Adrenal gland (tissue), 12 donors: Measurements from ENCODE around the gene ZNF581. TPM values are rescaled to one million over a fixed set of nuclear protein-coding genes. Genes with fewer than 3 reads are reported as not detected.
A peak's percentile ranks its signal among the peaks of the same experiment; 100 is the strongest.

ENCODE experiments used
- DNase-seq, 7 donors: peaks; one replicate each; pipeline ENCODE4 v3.0.0-alpha.2; 2019 to 2020
- H3K27ac ChIP-seq, 5 donors: fragments of 200-600 bp; sonication (generic) in 4 of 5; 1 replicate in 3 of 5; 2 replicates in 2 of 5; pipeline versions ENCODE4 v1.5.1 to v1.8.0; 2016 to 2020; ENCODE audit warnings: mild to moderate bottlenecking in 1 of 5
- H3K27me3 ChIP-seq: fragments of 200-600 bp; 2 replicates; pipeline ENCODE4 v1.8.0; 2021
- H3K36me3 ChIP-seq, 2 donors: fragments of 200-600 bp; replicated peaks in 1 of 2; 1 replicate in 1 of 2; 2 replicates in 1 of 2; pipeline versions ENCODE4 v1.5.1 to v1.8.0; 2018 to 2022
- H3K4me1 ChIP-seq, 2 donors: fragments of 200-600 bp; replicated peaks in 1 of 2; 1 replicate in 1 of 2; 2 replicates in 1 of 2; pipeline versions ENCODE4 v1.5.1 to v1.8.0; 2018 to 2021
- H3K4me3 ChIP-seq, 4 donors: fragments of 200-600 bp; sonication (generic) in 3 of 4; one replicate each; pipeline ENCODE4 v1.5.1; 2016 to 2018
- H3K9me3 ChIP-seq, 3 donors: fragments of 200-600 bp; sonication (generic) in 1 of 3; replicated peaks in 1 of 3; 1 replicate in 2 of 3; 2 replicates in 1 of 3; pipeline versions ENCODE4 v1.5.1 to v1.8.0; 2016 to 2021
- POLR2A ChIP-seq, 2 donors: fragments of 450-650 bp; IDR thresholded peaks; one replicate each; pipeline ENCODE4 v1.6.1; 2017; ENCODE audit warnings: antibody characterized with exemption in 2 of 2, mild to moderate bottlenecking in 2 of 2, moderate library complexity in 1 of 2
- WGBS, 4 donors: extraction: QIAGEN DNeasy Blood & Tissue Kit in 2 of 4; methylation state at CpG; one replicate each; pipeline versions ENCODE4 v1.1.5 to v1.1.7; 2013 to 2017; 5-methylcytosine and 5-hydroxymethylcytosine counted together
- intact Hi-C, 2 donors: fragments of 100-400 bp; cut with DNase I; formaldehyde crosslinking; loops; one replicate each; pipeline versions ENCODE4 v1.14.1 to v1.15.0; 2022 to 2023
- polyA plus RNA-seq, 3 donors: library from polyadenylated mRNA; stranded (reverse); fragments of 200-250 nt in 2 of 3; fragments of 350-450 nt in 1 of 3; fragmentation: Illumina TruSeq in 1 of 3; extraction: RNeasy Lipid Tissue Mini Kit (QIAGEN cat#74804) in 1 of 3; gene quantifications; one replicate each; pipeline ENCODE4 v1.2.3, GENCODE V29; 2013 to 2014
- total RNA-seq, 9 donors: library from RNA; depleted of rRNA in 4 of 9; stranded (reverse); fragments of >200 nt in 4 of 9; fragments of 120-200 nt in 1 of 9; fragmentation: NEBNext Ultra II Directional in 1 of 9; extraction: Animal tissue kit (Norgen Biotek cat#: 25700) in 1 of 9; gene quantifications; one replicate each; pipeline versions ENCODE4 v1.1.0 to v1.2.4, GENCODE V29; 2013 to 2023
- TF ChIP-seq, protein P1 (sequence below), 6 experiments: fragments of 450-650 bp in 4 of 6; fragments of 200-600 bp in 2 of 6; sonication (generic) in 1 of 6; IDR thresholded peaks; 1 replicate in 5 of 6; 2 replicates in 1 of 6; pipeline versions ENCODE4 v1.5.1 to v1.8.0; 2016 to 2021; ENCODE audit warnings: antibody characterized with exemption in 6 of 6, mild to moderate bottlenecking in 2 of 6, moderate library complexity in 1 of 6
- donor health status: healthy with polysubstance abuse.
- donor health status: Bipolar disorder and iron deficiency.
- donor health status: DM: yes; HTN: yes; CAD: no.
- donor health status: DM: no; HTN: no; CAD: no.
- donor health status: DM: no; HTN: no; CAD: no.
- donor health status: DM: yes; HTN: yes; CAD: no.

Gene ZNF581
- total and polyA plus RNA-seq, 12 donors: 8.7 to 55.7 (median 22.7) TPM

DNA sequence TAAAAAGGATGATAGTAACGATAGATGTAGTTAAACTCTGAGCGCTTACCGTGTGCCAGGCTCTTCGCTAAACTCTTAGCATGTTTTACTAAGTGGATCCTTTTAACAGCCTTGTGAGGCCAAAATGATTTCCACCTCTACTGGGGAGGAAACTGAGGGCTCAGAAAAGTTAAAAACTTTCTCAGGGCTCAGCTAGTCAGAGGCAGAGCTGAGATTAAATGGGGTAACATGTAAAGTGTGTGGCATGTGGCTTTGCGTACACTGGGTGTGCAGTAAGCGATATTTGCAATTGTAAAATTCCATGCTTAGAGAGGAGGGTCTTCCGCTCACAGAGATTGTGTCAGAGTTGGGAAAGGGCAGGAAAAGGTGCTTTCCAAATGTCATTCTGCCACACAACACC is 13.1 kb downstream of the ZNF581 start:
- H3K4me1 ChIP-seq: peaks cover 26 to 45% of the 10 kb centered on the region in 2 donors
- H3K27ac ChIP-seq: peak overlapping the region in 1 of 5 donors; percentile 19
- peaks cover 0 to 28% of the 10 kb centered on the region in 2 donors for H3K36me3 ChIP-seq
- H3K4me3 ChIP-seq: peak overlapping the region in 2 of 4 donors; percentile 6 to 89
- intact Hi-C loops: no loop called here
- TF ChIP-seq POLR2A (IDR thresholded peaks at IDR 0.05): no peak
- TF ChIP-seq, protein P1, sequence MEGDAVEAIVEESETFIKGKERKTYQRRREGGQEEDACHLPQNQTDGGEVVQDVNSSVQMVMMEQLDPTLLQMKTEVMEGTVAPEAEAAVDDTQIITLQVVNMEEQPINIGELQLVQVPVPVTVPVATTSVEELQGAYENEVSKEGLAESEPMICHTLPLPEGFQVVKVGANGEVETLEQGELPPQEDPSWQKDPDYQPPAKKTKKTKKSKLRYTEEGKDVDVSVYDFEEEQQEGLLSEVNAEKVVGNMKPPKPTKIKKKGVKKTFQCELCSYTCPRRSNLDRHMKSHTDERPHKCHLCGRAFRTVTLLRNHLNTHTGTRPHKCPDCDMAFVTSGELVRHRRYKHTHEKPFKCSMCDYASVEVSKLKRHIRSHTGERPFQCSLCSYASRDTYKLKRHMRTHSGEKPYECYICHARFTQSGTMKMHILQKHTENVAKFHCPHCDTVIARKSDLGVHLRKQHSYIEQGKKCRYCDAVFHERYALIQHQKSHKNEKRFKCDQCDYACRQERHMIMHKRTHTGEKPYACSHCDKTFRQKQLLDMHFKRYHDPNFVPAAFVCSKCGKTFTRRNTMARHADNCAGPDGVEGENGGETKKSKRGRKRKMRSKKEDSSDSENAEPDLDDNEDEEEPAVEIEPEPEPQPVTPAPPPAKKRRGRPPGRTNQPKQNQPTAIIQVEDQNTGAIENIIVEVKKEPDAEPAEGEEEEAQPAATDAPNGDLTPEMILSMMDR (IDR thresholded peaks at IDR 0.05): no peak
- H3K9me3 ChIP-seq: no peaks in the 10 kb centered on the region
- WGBS, 4 donors: 52 to 60% (median 53%) methylated on average over 7 of the region's 7 CpGs
- no peaks in the 10 kb centered on the region for H3K27me3 ChIP-seq
- DNase-seq: no peak

DNA sequence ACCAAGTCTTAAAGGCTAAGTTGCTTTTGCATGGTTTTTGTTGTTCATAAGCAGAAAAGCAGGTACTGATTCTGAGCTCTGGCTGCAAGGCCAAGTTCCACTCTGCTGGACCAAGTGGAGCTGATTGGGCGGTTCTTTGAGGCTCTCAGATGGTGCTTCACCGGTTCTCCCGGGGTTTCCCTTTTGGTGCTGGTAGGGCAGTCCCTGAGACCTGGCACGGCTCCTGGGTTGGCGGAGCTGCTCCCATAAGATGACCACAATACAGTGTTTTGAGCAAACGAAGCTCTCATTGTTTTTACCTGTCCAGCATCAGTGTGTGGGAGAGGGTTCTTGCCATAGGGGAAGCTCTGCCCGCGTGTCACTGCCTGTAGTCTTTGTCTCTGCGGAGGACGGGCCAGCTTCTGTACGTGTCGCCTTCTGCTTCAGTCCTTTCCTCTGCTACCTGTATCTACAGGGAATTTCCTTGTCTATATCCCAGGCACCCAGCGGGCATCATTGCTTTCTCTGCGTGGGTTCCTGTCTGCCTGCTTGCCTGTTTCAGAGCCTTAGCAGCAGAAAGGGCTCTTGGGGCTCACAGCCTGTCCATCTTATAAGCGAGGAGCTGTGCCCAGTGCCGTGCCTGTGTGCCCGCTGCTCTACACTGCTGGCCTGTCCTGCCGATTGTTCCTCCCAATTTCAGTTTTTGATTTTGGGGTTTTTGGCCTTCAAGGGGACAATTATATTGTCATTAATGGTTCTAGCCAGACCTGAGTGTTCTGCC is 13.7 kb downstream of the ZNF581 start:
- H3K36me3 ChIP-seq: peaks cover 0 to 34% of the 10 kb centered on the region in 2 donors
- peak overlapping the region in 1 of 4 donors; percentile 89 for H3K4me3 ChIP-seq
- TF ChIP-seq, protein P1 (IDR thresholded peaks at IDR 0.05): no peak
- no peak for TF ChIP-seq POLR2A (IDR thresholded peaks at IDR 0.05)
- H3K27me3 ChIP-seq: no peaks in the 10 kb centered on the region
- peak overlapping the region in 1 of 5 donors; percentile 19 for H3K27ac ChIP-seq
- 34 to 44% (median 37%) methylated on average over 12 to 18 of the region's 18 CpGs for WGBS, 4 donors
- peaks cover 26 to 45% of the 10 kb centered on the region in 2 donors for H3K4me1 ChIP-seq
- intact Hi-C loops: no loop called here
- H3K9me3 ChIP-seq: no peaks in the 10 kb centered on the region
- DNase-seq: peak; percentile 45 to 76 (median 67)

DNA sequence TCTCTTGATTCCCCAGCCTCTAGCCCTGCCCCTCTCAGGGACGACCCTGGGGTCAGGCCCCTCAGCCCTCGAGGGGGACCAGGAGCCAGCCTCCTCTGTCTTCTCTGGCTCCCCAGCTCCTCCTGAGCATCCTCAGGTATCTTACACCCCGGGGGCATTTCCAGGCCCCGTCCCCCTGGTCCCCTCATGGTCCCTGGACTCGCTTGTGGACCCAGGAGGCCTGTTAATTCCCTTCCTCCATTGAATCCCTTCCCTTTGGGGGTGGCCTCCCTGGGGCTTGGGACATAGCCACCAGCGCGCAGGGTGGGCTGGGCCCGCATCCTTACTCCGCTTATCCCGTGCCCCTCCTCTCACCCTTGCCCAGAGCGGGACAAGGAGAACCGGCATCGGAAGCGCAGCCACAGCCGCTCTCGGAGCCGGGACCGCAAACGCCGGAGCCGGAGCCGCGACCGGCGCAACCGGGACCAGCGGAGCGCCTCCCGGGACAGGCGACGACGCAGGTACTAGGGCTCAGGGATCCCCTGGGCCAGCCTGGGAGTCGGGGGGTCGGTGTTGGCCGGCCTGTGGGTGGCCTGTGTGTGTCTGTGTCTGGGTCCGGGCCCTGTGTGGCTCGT is 15.5 kb downstream of the ZNF581 start:
- H3K36me3 ChIP-seq: peaks cover 0 to 46% of the 10 kb centered on the region in 2 donors
- H3K9me3 ChIP-seq: no peaks in the 10 kb centered on the region
- no peak overlapping the region for H3K4me3 ChIP-seq
- no peak overlapping the region for H3K27ac ChIP-seq
- H3K27me3 ChIP-seq: no peaks in the 10 kb centered on the region
- 87 to 90% (median 88%) methylated on average over 17 to 37 of the region's 37 CpGs for WGBS, 4 donors
- TF ChIP-seq, protein P1 (IDR thresholded peaks at IDR 0.05): no peak
- TF ChIP-seq POLR2A (IDR thresholded peaks at IDR 0.05): no peak
- no peak for DNase-seq
- peaks cover 26 to 45% of the 10 kb centered on the region in 2 donors for H3K4me1 ChIP-seq
- intact Hi-C loops: no loop called here

DNA sequence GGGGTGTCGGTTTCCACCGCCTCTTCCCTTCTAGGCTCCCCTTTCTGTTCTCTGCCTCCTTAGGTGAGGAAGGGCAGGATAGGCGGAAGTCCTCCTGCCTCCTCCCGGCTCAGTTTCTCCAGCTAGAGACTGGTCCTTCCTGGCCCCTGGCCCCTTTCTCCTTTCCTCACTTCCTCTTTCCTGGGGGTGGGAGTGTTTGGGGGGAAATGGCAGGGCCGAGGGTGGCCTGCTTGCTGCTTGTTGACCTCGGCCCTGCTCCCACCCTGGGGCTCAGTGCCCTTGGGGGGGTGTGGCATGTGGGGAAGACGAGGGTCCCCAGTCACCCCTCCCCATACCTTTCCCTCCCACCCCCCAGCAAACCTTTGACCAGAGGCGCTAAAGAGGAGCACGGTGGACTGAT is 16.4 kb downstream of the ZNF581 start:
- Histone ChIP-seq H3K27me3 (no peaks in the 10 kb centered on the region), H3K36me3 (peaks cover 0 to 55% of the 10 kb centered on the region in 2 donors), H3K27ac (peak overlapping the region in 1 of 5 donors; percentile 9), H3K4me1 (peaks cover 26 to 45% of the 10 kb centered on the region in 2 donors), H3K4me3 (no peak overlapping the region), H3K9me3 (no peaks in the 10 kb centered on the region)
- TF ChIP-seq POLR2A (IDR thresholded peaks at IDR 0.05): no peak
- TF ChIP-seq, protein P1 (IDR thresholded peaks at IDR 0.05): no peak
- intact Hi-C loops: no loop called here
- 54 to 68% (median 61%) methylated on average over 7 to 9 of the region's 9 CpGs for WGBS, 4 donors
- DNase-seq: no peak
